Dedifferentiated amniotic fluid mesenchymal stem cell (primary cell): ENCODE data around the gene LDLRAD3.

Experiments
- DNase-seq: peaks from one replicate; pipeline ENCODE4 v3.0.0-alpha.2; 2016; ENCODE audit errors: extremely low spot score

LDLRAD3 gene

DNA sequence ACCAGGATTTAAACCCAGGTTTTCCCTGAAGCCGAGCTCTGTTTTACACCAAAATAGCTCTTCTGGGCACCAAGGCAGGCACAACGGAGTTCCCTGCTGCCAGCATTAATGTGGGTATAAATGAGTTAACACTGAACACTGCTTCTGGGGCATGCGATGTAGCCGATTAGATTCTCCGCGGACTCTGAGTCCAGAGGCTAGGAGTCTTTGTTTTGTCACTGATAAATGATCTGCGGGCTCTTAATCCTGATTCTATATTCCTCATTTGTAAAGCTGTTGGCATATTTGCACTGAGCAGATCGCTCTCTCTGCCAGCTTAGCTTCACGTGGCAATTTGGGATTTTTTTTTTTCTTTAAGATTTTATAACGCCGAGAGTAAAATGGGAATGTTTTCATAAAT is 16.8 kb upstream of the LDLRAD3 start:
- DNase-seq = no peak

DNA sequence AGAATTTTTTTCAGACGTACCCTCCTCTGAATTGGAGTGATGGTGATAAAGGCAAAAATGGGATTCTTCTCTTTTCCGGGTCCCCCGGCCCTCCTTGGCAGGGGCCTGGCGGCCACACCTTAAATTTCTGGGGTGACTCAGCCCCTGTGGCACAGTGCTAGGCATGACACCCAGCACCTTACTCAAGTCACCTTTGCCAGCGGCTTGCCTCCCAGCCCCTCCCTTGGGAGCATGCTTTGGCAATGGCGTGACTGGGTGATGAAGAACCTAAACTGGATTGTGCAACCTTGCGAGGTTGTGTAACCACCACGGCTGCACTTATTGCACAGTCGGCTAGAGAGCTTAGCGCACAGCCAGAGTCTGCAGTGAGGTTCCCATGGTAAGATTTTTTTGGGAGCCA is 16.2 kb upstream of the LDLRAD3 start:
- no peak for DNase-seq

GRCh38 chr11:35928688-35929395 is 15.0 kb upstream of the LDLRAD3 start:
- DNase-seq = no peak

- DNase-seq = no peak
Observed at GRCh38 chr11:35930466-35930865, 13.4 kb upstream of the LDLRAD3 start.

DNA sequence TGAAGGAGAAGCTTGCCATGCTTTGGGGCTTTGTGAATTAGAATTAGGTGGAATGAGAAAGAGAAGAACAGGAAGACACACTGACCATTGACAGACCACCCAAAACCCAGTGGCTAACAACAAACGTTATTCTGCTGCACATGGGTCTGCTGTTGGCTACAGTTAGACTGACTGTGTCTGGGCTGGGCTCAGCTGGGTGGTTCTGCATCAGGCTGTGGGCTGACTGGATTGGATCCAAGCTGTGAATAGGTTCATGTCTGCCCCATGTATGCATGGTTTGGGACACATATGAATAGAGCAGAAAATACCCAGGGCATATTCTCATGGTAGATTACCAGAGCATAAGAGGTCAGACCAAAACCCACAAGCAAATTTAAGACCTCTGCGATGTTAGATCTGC is 11.7 kb upstream of the LDLRAD3 start:
- DNase-seq = no peak

GRCh38 chr11:35932681-35933319 is 11.1 kb upstream of the LDLRAD3 start:
- no peak for DNase-seq

GRCh38 chr11:35933320-35933871 is 10.5 kb upstream of the LDLRAD3 start:
- DNase-seq = no peak

GRCh38 chr11:35934271-35934670 is 9.6 kb upstream of the LDLRAD3 start:
- DNase-seq = no peak

- no peak for DNase-seq
Observed at GRCh38 chr11:35934981-35935380, 8.9 kb upstream of the LDLRAD3 start.

DNA sequence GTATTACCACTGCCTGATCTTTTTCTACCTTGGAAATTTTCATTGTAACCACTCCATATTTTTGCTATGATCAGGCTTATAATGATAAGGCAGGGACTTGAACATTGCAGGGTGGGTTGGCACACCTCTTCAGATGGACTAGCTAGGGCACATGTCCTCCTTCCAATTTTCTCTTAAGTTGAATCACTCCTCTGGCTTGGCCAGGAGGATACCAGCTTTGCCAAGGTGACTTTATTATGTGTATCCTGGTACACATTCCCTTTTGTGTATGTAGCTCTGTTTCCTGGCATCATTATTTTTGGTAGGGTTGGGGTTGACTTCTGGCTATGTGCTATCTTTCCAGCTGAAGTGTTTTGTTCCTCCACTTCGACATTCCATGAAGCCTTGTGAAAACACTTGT is 8.5 kb upstream of the LDLRAD3 start:
- no peak for DNase-seq

DNA sequence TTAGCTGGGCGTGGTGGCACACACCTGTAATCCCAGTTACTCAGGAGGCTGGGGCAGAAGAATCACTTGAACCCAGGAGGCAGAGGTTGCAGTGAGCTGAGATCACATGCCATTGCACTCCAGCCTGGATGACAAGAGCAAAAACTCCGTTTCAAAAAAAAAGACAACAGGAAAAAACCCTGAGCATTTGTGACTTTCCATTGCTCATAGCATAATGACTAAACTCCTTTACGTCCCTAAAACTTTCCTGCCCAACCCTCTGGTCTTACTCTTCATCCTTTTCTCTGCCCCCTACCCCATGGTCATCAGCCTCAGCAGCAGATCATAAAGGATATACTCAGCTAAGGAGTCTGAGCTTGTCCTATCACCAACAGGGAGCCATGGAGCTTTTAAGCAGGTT is 6.8 kb upstream of the LDLRAD3 start:
- DNase-seq = no peak

DNA sequence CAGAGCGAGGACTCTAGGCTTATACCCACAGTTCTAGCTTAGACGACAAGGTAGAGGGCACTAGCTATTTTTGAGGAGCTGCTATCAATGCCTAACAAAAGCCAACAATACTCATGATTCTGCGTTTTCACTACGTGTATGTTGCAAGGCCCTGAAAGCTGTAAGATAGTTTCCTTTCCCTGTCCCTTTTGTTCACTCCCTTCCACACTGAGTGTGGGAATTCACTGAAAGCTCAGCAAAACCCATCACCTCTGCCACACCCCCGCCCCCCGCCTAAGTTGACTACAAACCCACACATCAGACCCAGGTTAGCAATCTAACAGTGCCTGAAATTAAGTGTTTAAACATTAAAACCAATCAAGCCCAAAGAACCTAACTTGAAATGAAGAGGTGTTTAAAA is 6.2 kb upstream of the LDLRAD3 start:
- no peak for DNase-seq

- DNase-seq = no peak
Observed at GRCh38 chr11:35938231-35938630, 5.6 kb upstream of the LDLRAD3 start.

GRCh38 chr11:35943309-35943708 is 553 bp upstream of the LDLRAD3 start:
- DNase-seq = no peak

- no peak for DNase-seq
Observed at GRCh38 chr11:35944503-35945136, 758 bp downstream of the LDLRAD3 start.

- DNase-seq = no peak
Observed at GRCh38 chr11:35945137-35945518, 1.3 kb downstream of the LDLRAD3 start.

DNA sequence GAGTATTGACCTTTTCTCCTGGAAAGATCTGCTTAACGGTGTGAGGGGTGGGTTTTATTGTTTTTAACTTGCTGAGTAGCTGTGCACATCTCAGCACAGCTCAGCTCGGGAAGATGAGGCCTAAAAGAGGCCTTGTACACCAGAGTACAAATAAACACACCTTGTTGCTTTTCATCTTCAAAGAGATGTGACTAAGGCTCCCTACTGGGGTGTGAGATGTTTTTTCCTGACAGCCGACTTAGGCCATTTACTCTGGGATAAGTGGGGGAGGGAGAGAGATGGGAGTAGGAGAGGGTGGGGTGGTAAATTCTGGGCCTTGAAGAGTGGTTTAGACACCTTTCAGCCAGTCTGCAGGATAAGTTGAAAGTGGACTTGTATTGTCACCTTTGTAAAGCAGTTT is 2.9 kb downstream of the LDLRAD3 start:
- DNase-seq = no peak

DNA sequence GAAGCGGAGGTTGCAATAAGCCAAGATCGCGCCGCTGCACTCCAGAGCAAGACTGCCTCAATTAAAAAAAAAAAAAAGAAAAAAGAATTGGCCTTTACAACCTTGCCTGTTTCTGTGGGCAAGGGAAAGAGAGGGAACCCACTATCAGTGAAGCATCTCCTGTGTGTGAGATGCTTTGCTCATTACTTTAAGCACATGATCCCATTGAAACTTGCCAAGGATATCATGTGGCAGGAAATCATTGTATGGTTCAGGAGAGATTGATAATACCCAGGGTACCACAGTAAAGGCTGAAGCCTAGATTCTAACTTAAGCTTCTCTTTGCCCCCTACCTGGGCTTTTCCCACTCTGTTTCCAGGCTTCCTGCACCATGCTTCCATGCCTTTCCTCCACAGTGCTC is 3.6 kb downstream of the LDLRAD3 start:
- no peak for DNase-seq

- no peak for DNase-seq
Observed at GRCh38 chr11:35949242-35949641, 5.4 kb downstream of the LDLRAD3 start.

GRCh38 chr11:35950082-35950481 is 6.2 kb downstream of the LDLRAD3 start:
- DNase-seq = no peak

DNA sequence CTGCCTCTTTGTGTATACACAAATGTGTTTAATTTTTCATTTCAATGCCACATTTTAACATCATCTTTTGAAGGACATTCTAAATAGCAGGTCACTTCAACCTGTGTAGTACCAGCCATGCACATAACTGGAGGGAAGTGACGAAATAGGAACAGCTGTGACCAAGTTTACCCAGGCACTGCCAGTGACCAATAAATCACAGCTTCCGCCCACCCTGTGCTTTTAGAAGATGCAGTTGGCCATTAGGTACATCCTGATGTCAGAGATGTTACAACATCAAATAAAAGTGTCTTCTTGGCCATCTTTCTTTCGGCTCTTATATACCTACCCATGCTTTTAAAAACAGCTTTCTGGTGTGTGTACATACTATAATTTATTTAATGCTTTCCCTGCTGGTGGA is 7.8 kb downstream of the LDLRAD3 start:
- DNase-seq = no peak

DNA sequence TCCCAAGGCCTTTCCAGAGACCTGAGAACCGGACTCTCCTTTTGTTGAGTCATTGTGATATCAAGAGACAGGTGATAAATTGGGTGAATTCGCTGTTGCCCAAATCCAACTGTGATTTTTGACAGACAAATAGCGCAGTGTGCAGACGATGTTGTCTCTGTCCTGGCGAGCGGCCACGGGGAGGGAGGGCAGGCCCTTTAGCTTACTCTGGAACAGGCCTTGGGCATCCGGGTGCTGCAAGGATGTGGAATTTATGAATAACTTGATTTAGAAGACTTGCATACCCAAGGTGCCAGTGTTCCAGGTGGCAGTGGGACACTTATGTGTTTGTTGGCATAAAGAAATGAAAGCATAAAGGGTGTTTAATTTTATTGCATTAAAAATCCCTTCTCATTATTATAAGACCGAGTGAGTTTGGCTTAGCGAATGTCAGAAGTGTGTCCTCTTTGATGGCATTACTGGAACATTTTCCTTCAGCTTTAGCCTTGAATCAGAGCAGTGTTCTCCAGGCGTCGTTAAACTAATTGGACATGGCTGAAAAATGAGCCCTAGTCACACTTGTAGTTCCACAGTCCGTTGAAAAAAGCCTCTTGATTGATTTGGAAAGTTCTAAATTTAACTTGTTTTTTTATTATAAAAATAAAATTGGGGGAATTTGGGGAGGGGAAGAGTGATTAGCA is 9.4 kb downstream of the LDLRAD3 start:
- DNase-seq = no peak
